ENCODE data around the gene ELAVL3.
"Not testable (repeated sequence)": the region's sequence is repeated elsewhere in the genome, so short reads cannot be mapped to it uniquely, and the experiment has no call there.

Gene ELAVL3

DNA sequence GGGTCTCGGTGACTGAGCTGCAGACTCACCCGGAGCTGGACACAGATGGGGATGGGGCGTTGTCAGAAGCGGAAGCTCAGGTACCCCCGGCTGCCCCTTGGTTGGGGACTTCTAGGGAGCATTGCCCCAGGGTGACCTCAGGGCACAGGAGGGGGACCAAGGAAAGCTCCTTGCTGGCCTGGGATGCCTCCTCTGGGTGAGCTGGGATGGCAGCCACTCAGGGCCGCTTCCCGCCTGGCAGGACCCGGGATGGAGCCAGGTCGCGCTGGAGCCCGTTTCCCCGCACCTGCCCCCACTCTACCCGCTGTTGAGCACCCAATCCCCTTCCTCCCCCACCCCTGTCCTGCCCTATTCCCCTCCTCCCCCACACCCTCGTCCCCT lies 34.6 kb downstream of the ELAVL3 start:
- TF ChIP-seq PAX5 (IDR thresholded peaks at IDR 0.05; ENCODE audit: insufficient read depth, low read length, severe bottlenecking) (no peak), POU2F2 (IDR thresholded peaks at IDR 0.05; ENCODE audit: low read depth, low read length) (no peak), SPI1 (IDR thresholded peaks at IDR 0.05; ENCODE audit: low read depth, low read length) (no peak), TAF1 (IDR thresholded peaks at IDR 0.05; ENCODE audit: low read depth, low read length) (no peak), POLR2A (IDR thresholded peaks at IDR 0.05; ENCODE audit: low read depth, low read length) (no peak), POLR2AphosphoS5 (IDR thresholded peaks at IDR 0.05; ENCODE audit: low read depth, low read length) (no peak)
- FAIRE-seq (no peak), DNase-seq (ENCODE audit: insufficient read length, low spot score) (no peak)

DNA sequence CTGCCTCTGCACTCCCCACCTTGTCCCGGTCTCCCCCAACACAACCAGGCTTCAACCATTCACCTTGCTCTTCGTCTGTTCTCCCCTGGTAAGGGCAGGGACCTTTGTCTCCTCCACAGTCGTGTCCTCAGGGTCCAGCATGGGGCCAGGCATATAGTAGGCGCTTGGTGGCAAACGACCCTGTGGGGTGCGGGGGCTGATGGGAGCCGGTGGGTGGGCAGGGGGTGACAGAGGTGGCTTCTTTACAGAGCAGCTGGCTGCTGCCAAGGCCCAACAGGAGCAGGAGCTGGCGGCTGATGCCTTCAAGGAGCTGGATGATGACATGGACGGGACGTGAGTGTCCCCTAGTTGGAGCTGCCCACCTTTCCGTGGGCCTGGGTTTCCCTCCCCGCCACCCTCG lies 35.7 kb downstream of the ELAVL3 start:
- DNase-seq (ENCODE audit: insufficient read length, low spot score) (no peak), FAIRE-seq (no peak)
- TF ChIP-seq PAX5 (IDR thresholded peaks at IDR 0.05; ENCODE audit: insufficient read depth, low read length, severe bottlenecking), result no peak
- TF ChIP-seq POU2F2 (IDR thresholded peaks at IDR 0.05; ENCODE audit: low read depth, low read length), result no peak
- TF ChIP-seq SPI1 (IDR thresholded peaks at IDR 0.05; ENCODE audit: low read depth, low read length), result no peak
- no peak for TF ChIP-seq POLR2AphosphoS5 (IDR thresholded peaks at IDR 0.05; ENCODE audit: low read depth, low read length)
- TF ChIP-seq TAF1 (IDR thresholded peaks at IDR 0.05; ENCODE audit: low read depth, low read length), result no peak
- no peak for TF ChIP-seq POLR2A (IDR thresholded peaks at IDR 0.05; ENCODE audit: low read depth, low read length)

DNA sequence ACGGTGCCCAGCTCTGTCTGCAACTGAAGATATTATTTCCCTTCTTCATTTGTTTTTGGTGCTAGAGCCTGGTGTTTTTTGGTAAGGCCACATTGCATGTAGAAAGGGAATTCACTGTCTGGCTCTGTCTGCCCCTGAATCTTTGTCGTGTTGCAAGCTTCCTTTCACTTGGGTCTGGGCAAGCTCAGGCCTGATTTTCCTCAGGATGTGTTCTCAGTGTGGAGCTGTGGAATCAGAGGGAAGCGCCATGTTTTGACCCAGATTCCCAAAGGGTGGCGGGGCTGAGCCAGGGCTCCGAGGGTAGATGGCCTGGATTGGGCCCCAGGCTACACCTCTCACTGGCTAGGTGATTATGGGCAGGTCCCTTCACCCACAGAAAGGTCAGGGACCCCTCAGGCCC lies 36.8 kb downstream of the ELAVL3 start:
- DNase-seq (ENCODE audit: insufficient read length, low spot score), result no peak
- no peak for FAIRE-seq
- TF ChIP-seq PAX5 (IDR thresholded peaks at IDR 0.05; ENCODE audit: insufficient read depth, low read length, severe bottlenecking), result no peak
- TF ChIP-seq POLR2AphosphoS5 (IDR thresholded peaks at IDR 0.05; ENCODE audit: low read depth, low read length), result no peak
- TF ChIP-seq TAF1 (IDR thresholded peaks at IDR 0.05; ENCODE audit: low read depth, low read length), result no peak
- TF ChIP-seq SPI1 (IDR thresholded peaks at IDR 0.05; ENCODE audit: low read depth, low read length), result no peak
- no peak for TF ChIP-seq POLR2A (IDR thresholded peaks at IDR 0.05; ENCODE audit: low read depth, low read length)
- TF ChIP-seq POU2F2 (IDR thresholded peaks at IDR 0.05; ENCODE audit: low read depth, low read length), result no peak

DNA sequence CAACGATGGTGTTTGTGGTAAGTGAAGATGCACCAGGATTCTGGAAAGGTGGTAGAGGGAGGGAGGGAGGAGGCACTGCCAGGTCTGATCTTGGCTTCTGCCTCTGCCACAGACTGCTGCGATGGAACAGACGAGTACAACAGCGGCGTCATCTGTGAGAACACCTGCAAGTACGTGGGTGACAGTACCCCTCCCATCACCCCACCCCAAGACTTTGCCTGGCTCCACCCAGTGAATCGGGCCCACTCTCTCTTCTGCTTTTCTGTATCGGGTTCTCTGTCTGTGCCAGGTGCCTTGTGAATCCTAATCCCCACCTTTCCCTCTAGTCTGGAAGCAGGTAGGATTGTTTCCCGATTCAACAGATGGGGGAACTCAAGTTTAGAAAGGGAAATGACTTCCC lies 42.9 kb downstream of the ELAVL3 start:
- no peak for TF ChIP-seq TAF1 (IDR thresholded peaks at IDR 0.05; ENCODE audit: low read depth, low read length)
- TF ChIP-seq POLR2A (IDR thresholded peaks at IDR 0.05; ENCODE audit: low read depth, low read length), result no peak
- no peak for TF ChIP-seq PAX5 (IDR thresholded peaks at IDR 0.05; ENCODE audit: insufficient read depth, low read length, severe bottlenecking)
- peak; percentile 72 for TF ChIP-seq SPI1 (IDR thresholded peaks at IDR 0.05; ENCODE audit: low read depth, low read length)
- no peak for TF ChIP-seq POLR2AphosphoS5 (IDR thresholded peaks at IDR 0.05; ENCODE audit: low read depth, low read length)
- FAIRE-seq (no peak), DNase-seq (ENCODE audit: insufficient read length, low spot score) (no peak)

DNA sequence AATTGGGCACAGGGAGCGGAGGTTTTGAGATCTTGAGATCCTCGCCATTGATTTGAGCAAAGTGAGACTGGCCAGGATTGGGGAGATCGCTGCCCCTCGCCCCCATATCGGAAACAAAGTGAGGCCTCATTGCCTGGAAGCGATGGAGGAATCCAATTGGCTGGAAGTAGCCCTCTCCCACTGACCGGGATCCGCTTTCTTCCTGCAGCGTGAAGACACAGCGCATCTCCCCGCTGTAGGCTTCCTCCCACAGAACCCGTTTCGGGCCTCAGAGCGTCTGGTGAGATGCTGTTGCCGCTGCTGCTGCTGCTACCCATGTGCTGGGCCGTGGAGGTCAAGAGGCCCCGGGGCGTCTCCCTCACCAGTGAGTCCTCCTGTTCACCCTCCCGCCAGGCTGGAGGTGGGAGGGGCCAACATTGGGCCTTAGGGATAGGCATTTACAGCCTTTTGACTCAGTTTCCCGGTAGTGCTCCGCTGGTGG lies 45.0 kb downstream of the ELAVL3 start:
- DNase-seq (ENCODE audit: insufficient read length, low spot score) (no peak), FAIRE-seq (no peak)
- TF ChIP-seq PAX5 (IDR thresholded peaks at IDR 0.05; ENCODE audit: insufficient read depth, low read length, severe bottlenecking) (no peak), SPI1 (IDR thresholded peaks at IDR 0.05; ENCODE audit: low read depth, low read length) (no peak), TAF1 (IDR thresholded peaks at IDR 0.05; ENCODE audit: low read depth, low read length) (no peak), POU2F2 (IDR thresholded peaks at IDR 0.05; ENCODE audit: low read depth, low read length) (no peak), POLR2A (IDR thresholded peaks at IDR 0.05; ENCODE audit: low read depth, low read length) (no peak)

DNA sequence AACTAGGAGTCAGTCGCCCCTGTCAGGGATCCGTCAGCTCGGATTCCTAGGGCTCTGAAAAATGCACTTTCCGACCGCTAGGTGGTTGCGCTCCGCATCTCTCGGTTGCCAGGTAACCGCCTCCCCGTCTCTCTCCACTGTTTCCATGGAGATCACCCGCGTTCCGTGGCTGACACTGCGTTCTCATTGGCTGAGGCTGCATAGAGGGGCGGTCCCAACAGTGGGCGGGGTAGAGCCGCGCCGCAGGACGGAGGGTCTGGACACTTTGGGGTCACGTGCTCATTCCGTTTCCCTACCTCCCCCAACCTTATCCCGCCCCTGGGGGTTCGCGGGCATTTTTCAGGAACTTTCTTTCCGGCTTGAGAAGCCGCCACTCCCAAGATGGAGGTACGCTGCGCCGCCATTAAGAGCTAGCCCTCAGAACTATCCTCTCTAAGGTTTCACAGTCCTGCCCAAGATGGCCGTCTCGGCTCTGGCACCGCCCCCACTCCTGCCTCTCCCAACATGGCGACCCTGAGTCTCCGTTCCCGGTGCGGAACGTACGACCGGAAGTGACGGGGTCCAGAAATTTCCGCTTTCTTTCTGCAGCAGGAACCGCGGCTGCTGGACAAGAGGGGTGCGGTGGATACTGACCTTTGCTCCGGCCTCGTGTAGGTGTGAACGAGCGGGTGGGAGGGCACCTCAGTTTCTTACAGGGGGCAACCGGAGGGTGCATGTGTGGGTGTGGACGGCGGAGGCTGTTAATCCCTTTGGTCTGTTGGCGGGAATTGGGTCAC lies 45.6 kb downstream of the ELAVL3 start, which contains the start of the genes ODAD3 and PRKCSH:
ODAD3 (minus strand) TSS at position 65 of the 776 bp plus-strand sequence. CDS start 105 bp downstream, outside the sequence.
PRKCSH (plus strand) TSS at position 579 of the 776 bp plus-strand sequence. CDS start 483 bp downstream, outside the sequence.
- TF ChIP-seq POU2F2 (IDR thresholded peaks at IDR 0.05; ENCODE audit: low read depth, low read length) (peak; percentile 62; the same call in 1 of the 2 replicates), PAX5 (IDR thresholded peaks at IDR 0.05; ENCODE audit: insufficient read depth, low read length, severe bottlenecking) (no peak), POLR2A (IDR thresholded peaks at IDR 0.05; ENCODE audit: low read depth, low read length) (peak; percentile 88), SPI1 (IDR thresholded peaks at IDR 0.05; ENCODE audit: low read depth, low read length) (0 out of 2 replicates have a peak, but pooled peaks have one; percentile 25), POLR2AphosphoS5 (IDR thresholded peaks at IDR 0.05; ENCODE audit: low read depth, low read length) (peak; percentile 92), TAF1 (IDR thresholded peaks at IDR 0.05; ENCODE audit: low read depth, low read length) (peak; percentile 88; the same call in 1 of the 2 replicates)
- DNase-seq (ENCODE audit: insufficient read length, low spot score) (peak; percentile 96), FAIRE-seq (peak; percentile 100)

DNA sequence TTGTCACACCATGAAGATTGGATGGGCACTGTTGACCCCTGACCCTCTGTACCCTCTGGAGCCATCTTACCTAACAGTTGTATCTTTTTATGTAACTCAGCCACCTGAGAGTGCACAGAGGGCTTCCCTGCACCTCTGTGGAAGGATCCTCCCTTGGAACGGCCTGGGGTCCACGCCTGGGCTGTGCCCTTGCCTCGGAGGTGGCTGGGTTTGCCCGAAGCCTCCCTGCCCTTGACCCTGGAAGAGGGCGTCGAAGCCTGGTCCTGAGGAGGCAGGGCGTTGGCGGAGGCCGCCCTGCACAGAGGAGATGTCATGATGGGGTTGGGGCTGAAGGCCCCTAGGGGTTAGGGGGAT lies 46.2 kb downstream of the ELAVL3 start:
- no peak for FAIRE-seq
- DNase-seq (ENCODE audit: insufficient read length, low spot score), result no peak
- TF ChIP-seq PAX5 (IDR thresholded peaks at IDR 0.05; ENCODE audit: insufficient read depth, low read length, severe bottlenecking), result no peak
- TF ChIP-seq POLR2AphosphoS5 (IDR thresholded peaks at IDR 0.05; ENCODE audit: low read depth, low read length), result no peak
- no peak for TF ChIP-seq POLR2A (IDR thresholded peaks at IDR 0.05; ENCODE audit: low read depth, low read length)
- no peak for TF ChIP-seq SPI1 (IDR thresholded peaks at IDR 0.05; ENCODE audit: low read depth, low read length)
- TF ChIP-seq POU2F2 (IDR thresholded peaks at IDR 0.05; ENCODE audit: low read depth, low read length), result no peak
- no peak for TF ChIP-seq TAF1 (IDR thresholded peaks at IDR 0.05; ENCODE audit: low read depth, low read length)

DNA sequence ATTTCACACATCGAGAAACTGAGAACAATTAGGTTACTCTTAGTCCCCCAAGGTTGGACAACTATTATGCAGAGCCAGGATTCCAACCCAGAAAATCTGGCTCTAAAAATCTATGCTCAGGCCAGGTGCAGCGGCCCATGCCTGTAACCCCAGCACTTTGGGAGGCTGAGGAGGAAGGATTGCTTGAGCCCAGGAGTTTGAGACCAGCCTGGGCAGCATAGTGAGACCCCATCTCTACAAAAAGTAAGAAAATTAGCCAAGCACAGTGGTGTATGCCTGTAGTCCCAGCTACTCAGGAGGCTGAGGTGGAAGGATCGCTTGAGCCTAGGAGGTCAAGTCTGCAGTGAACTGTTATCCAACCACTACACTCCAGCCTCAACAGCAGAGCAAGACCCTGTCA lies 47.3 kb downstream of the ELAVL3 start:
- FAIRE-seq; DNase-seq (ENCODE audit: insufficient read length, low spot score): not testable (repeated sequence)

DNA sequence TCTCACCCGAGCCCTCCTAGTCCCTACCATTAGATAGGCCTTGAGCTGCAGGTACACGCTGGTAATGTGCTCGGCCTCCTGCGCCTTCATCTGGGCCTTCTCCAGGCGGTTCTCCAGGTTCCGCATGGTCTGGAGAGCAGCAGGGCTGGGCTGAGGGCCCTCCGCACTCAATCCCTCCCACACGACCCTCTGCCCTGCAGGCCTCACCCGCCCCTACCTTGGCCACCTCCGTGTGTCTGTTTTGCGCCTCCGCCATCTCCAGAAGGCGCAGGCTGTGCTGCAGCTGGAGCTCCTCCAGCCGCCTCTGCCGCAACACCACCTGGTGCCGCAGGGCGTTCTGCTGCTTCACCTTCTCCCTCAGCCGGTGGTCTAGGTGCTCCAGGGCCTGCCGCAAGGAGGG lies 54.2 kb downstream of the ELAVL3 start:
- DNase-seq (ENCODE audit: insufficient read length, low spot score) (no peak), FAIRE-seq (no peak)
- no peak for TF ChIP-seq TAF1 (IDR thresholded peaks at IDR 0.05; ENCODE audit: low read depth, low read length)
- TF ChIP-seq POU2F2 (IDR thresholded peaks at IDR 0.05; ENCODE audit: low read depth, low read length), result no peak
- TF ChIP-seq POLR2A (IDR thresholded peaks at IDR 0.05; ENCODE audit: low read depth, low read length), result no peak
- TF ChIP-seq PAX5 (IDR thresholded peaks at IDR 0.05; ENCODE audit: insufficient read depth, low read length, severe bottlenecking), result no peak
- no peak for TF ChIP-seq POLR2AphosphoS5 (IDR thresholded peaks at IDR 0.05; ENCODE audit: low read depth, low read length)
- no peak for TF ChIP-seq SPI1 (IDR thresholded peaks at IDR 0.05; ENCODE audit: low read depth, low read length)

Data from GM12891 (cell line).